Astrocyte (in vitro differentiated cells and primary cell): ENCODE results near the gene ZNF525. TPM values are rescaled to one million over a fixed set of nuclear protein-coding genes. Genes with fewer than 3 reads are reported as not detected.

Experiments used
- DNase-seq: peaks from one replicate; pipeline ENCODE4 v3.0.0-alpha.2; 2010; ENCODE audit warnings: low read depth
- FAIRE-seq: peaks from 2 replicates; lab custom pipeline; 2011; peaks lifted over from hg19 to GRCh38; lab: Jason Lieb, UNC
- H2AFZ ChIP-seq: 2 replicates; pipeline ENCODE4 v1.6.0; 2012; ENCODE audit warnings: low read depth, low read length, inconsistent platforms
- H3K27ac ChIP-seq: 2 replicates; pipeline ENCODE4 v1.5.1; 2011; ENCODE audit warnings: low read depth, low read length, inconsistent platforms
- H3K27me3 ChIP-seq: 2 replicates; pipeline ENCODE4 v1.6.0; 2011; ENCODE audit warnings: low read length, inconsistent platforms; ENCODE audit not compliant: insufficient read depth
- H3K36me3 ChIP-seq: 2 replicates; pipeline ENCODE4 v1.5.1; 2011; ENCODE audit warnings: low read length, inconsistent platforms; ENCODE audit not compliant: insufficient read depth
- H3K4me1 ChIP-seq: 2 replicates; pipeline ENCODE4 v1.5.1; 2011; ENCODE audit warnings: low read length, inconsistent platforms; ENCODE audit not compliant: insufficient read depth
- H3K4me2 ChIP-seq: 2 replicates; pipeline ENCODE4 v1.6.0; 2012; ENCODE audit warnings: low read length, inconsistent platforms
- H3K4me3 ChIP-seq: 2 replicates; pipeline ENCODE4 v1.5.1; 2011; ENCODE audit warnings: low read depth, mild to moderate bottlenecking, low read length, inconsistent platforms; ENCODE audit not compliant: insufficient read depth
- H3K79me2 ChIP-seq: 2 replicates; pipeline ENCODE4 v1.6.0; 2012; ENCODE audit warnings: mild to moderate bottlenecking, low read length, inconsistent platforms; ENCODE audit not compliant: insufficient read depth
- H3K9ac ChIP-seq: 2 replicates; pipeline ENCODE4 v1.6.0; 2012; ENCODE audit warnings: mild to moderate bottlenecking, low read length, inconsistent platforms
- H3K9me3 ChIP-seq: 2 replicates; pipeline ENCODE4 v1.5.1; 2012; ENCODE audit warnings: low read depth, mild to moderate bottlenecking, low read length, inconsistent platforms; ENCODE audit not compliant: insufficient read depth
- H4K20me1 ChIP-seq: 2 replicates; pipeline ENCODE4 v1.6.0; 2012; ENCODE audit warnings: low read length, inconsistent platforms; ENCODE audit not compliant: insufficient read depth
- H3K27ac Mint-ChIP-seq: one replicate; pipeline ENCODE4 v1.8.0; 2021; ENCODE audit warnings: mild to moderate bottlenecking, mixed read lengths; ENCODE audit not compliant: unreplicated experiment
- H3K27me3 Mint-ChIP-seq: one replicate; pipeline ENCODE4 v1.8.0; 2021; ENCODE audit warnings: low read depth, mixed read lengths; ENCODE audit not compliant: unreplicated experiment
- H3K36me3 Mint-ChIP-seq: one replicate; pipeline ENCODE4 v1.8.0; 2021; ENCODE audit warnings: low read depth, mixed read lengths; ENCODE audit not compliant: unreplicated experiment
- H3K4me1 Mint-ChIP-seq: one replicate; pipeline ENCODE4 v1.8.0; 2021; ENCODE audit warnings: low read depth, mixed read lengths; ENCODE audit not compliant: unreplicated experiment
- H3K4me3 Mint-ChIP-seq: one replicate; pipeline ENCODE4 v1.8.0; 2021; ENCODE audit warnings: mild to moderate bottlenecking, moderate library complexity, mixed read lengths; ENCODE audit not compliant: unreplicated experiment
- H3K9me3 Mint-ChIP-seq: one replicate; pipeline ENCODE4 v1.8.0; 2021; ENCODE audit warnings: mild to moderate bottlenecking, mixed read lengths; ENCODE audit not compliant: unreplicated experiment
- EZH2 ChIP-seq: IDR thresholded peaks from 2 replicates; pipeline ENCODE4 v1.6.1; 2012; ENCODE audit warnings: mild to moderate bottlenecking, low read length, inconsistent platforms; ENCODE audit not compliant: insufficient read depth
- total RNA-seq: library from RNA; stranded (reverse); gene quantifications from 2 replicates; pipeline ENCODE4 v1.2.1, GENCODE V29; 2021
- TF ChIP-seq, protein P1 (sequence below): IDR thresholded peaks from 2 replicates; pipeline ENCODE4 v1.5.1; 2011; ENCODE audit warnings: low read depth, mild to moderate bottlenecking, inconsistent platforms, low read length, moderate library complexity; ENCODE audit not compliant: insufficient read depth

The ZNF525 gene
- total RNA-seq, 1 donor from 2014 or later = 7.1 TPM

DNA sequence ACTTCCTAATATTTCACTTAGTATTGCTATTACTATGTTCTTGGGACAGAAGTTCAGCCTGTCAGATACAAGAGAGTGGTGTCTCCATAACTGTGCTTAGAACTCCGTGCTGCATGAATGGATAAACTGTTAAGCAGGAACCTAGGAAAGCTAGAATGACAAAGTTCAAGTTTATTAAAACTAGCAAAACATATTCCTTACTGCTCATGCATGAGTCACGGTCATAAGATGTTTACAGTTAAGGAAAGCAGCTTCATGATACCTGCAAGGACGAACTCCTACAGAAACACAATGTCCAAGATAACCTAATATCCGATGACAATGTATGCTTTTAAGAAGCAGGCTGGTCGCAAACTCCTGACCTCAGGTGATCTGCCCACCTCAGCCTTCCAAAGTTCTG lies 23.4 kb downstream of the ZNF525 start:
- Histone ChIP-seq H4K20me1 (no peaks in the 10 kb centered on the region), H3K4me1 (no peaks in the 10 kb centered on the region), H3K4me2 (no peak overlapping the region), H2AFZ (no peak overlapping the region), H3K4me3 (no peak overlapping the region), H3K9me3 (peaks cover 8% of the 10 kb centered on the region), H3K79me2 (no peaks in the 10 kb centered on the region), H3K27me3 (no peaks in the 10 kb centered on the region), H3K27ac (no peak overlapping the region), H3K36me3 (no peaks in the 10 kb centered on the region), H3K9ac (no peak overlapping the region)
- no peak overlapping the region for H3K27ac Mint-ChIP-seq
- DNase-seq = no peak
- no peak for FAIRE-seq
- no peaks in the 10 kb centered on the region for H3K27me3 Mint-ChIP-seq
- H3K4me3 Mint-ChIP-seq = no peak overlapping the region
- no peak for TF ChIP-seq EZH2
- TF ChIP-seq, protein P1, sequence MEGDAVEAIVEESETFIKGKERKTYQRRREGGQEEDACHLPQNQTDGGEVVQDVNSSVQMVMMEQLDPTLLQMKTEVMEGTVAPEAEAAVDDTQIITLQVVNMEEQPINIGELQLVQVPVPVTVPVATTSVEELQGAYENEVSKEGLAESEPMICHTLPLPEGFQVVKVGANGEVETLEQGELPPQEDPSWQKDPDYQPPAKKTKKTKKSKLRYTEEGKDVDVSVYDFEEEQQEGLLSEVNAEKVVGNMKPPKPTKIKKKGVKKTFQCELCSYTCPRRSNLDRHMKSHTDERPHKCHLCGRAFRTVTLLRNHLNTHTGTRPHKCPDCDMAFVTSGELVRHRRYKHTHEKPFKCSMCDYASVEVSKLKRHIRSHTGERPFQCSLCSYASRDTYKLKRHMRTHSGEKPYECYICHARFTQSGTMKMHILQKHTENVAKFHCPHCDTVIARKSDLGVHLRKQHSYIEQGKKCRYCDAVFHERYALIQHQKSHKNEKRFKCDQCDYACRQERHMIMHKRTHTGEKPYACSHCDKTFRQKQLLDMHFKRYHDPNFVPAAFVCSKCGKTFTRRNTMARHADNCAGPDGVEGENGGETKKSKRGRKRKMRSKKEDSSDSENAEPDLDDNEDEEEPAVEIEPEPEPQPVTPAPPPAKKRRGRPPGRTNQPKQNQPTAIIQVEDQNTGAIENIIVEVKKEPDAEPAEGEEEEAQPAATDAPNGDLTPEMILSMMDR = no peak
- peaks cover 26% of the 10 kb centered on the region for H3K36me3 Mint-ChIP-seq
- peaks cover 3% of the 10 kb centered on the region for H3K4me1 Mint-ChIP-seq
- H3K9me3 Mint-ChIP-seq = peaks cover 29% of the 10 kb centered on the region

DNA sequence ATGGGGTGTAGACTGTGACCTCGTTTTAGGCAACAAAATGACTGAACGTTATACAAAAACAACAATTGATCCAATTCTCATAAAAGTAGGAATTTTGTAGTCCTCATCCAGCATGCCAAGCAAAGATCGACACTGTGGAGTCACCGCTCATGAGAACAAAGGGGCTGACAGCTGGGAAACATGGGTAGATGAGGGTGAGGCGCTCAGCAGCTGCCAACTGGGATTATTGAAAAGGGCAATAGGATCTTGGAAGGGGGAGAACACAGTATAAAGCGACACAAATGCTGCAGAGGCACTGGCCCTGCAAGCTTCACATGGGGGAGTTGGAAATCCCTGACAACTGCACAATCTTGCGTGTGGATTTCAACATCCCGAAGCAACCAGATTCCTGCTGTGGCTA lies 24.1 kb downstream of the ZNF525 start:
- Mint-ChIP-seq H3K27me3 (no peaks in the 10 kb centered on the region), H3K9me3 (peaks cover 27% of the 10 kb centered on the region), H3K36me3 (peaks cover 25% of the 10 kb centered on the region), H3K4me1 (peaks cover 3% of the 10 kb centered on the region), H3K4me3 (no peak overlapping the region), H3K27ac (no peak overlapping the region)
- H3K4me3 ChIP-seq = no peak overlapping the region
- H3K79me2 ChIP-seq = no peaks in the 10 kb centered on the region
- peaks cover 4% of the 10 kb centered on the region for H3K4me1 ChIP-seq
- H3K4me2 ChIP-seq = no peak overlapping the region
- peaks cover 5% of the 10 kb centered on the region for H3K9me3 ChIP-seq
- H3K36me3 ChIP-seq = no peaks in the 10 kb centered on the region
- H3K9ac ChIP-seq = no peak overlapping the region
- no peak for FAIRE-seq
- H4K20me1 ChIP-seq = no peaks in the 10 kb centered on the region
- H3K27me3 ChIP-seq = no peaks in the 10 kb centered on the region
- H3K27ac ChIP-seq = no peak overlapping the region
- no peak overlapping the region for H2AFZ ChIP-seq
- DNase-seq = no peak
- no peak for TF ChIP-seq EZH2
- TF ChIP-seq, protein P1 = no peak

DNA sequence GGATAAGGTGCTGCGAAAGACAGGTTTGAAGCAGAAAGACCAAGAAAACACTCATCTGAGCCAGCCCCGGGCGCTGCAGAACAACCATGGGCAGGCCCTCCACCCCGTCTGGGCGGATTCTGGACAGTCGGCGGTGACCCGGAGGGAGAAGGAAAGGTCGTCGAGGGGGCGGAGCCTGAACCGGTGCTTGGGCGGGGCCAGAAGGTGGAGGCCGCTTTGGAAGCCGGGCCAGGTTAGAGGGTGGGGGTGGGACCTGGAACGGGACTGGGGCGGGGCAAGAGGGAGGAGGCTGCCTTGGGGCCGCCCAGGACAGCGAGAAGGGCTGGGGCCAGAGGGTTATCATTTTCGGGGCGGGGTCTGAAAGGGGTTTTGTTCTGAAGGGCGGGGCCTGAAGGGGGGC lies 24.5 kb downstream of the ZNF525 start:
- DNase-seq (no peak), FAIRE-seq (no peak)
- Histone ChIP-seq H3K9ac (no peak overlapping the region), H3K9me3 (peaks cover 5% of the 10 kb centered on the region), H3K4me1 (peaks cover 5% of the 10 kb centered on the region), H3K27ac (no peak overlapping the region), H3K27me3 (no peaks in the 10 kb centered on the region), H4K20me1 (no peaks in the 10 kb centered on the region), H3K36me3 (no peaks in the 10 kb centered on the region), H3K4me3 (no peak overlapping the region), H3K4me2 (no peak overlapping the region), H3K79me2 (no peaks in the 10 kb centered on the region), H2AFZ (no peak overlapping the region)
- Mint-ChIP-seq H3K36me3 (peaks cover 21% of the 10 kb centered on the region), H3K27ac (no peak overlapping the region), H3K9me3 (peaks cover 23% of the 10 kb centered on the region), H3K4me3 (no peak overlapping the region), H3K4me1 (peaks cover 3% of the 10 kb centered on the region), H3K27me3 (no peaks in the 10 kb centered on the region)
- TF ChIP-seq, protein P1 = no peak
- TF ChIP-seq EZH2 = no peak
